GM19023 (cell line): Measurements from ENCODE around the gene NXPH2.

ENCODE experiments used
- ATAC-seq: cut with Tn5 transposase; IDR thresholded peaks from one replicate; pipeline ENCODE4 v1.9.1; 2021; ENCODE audit warnings: mild to moderate bottlenecking, moderate library complexity; ENCODE audit not compliant: unreplicated experiment

The NXPH2 gene

DNA sequence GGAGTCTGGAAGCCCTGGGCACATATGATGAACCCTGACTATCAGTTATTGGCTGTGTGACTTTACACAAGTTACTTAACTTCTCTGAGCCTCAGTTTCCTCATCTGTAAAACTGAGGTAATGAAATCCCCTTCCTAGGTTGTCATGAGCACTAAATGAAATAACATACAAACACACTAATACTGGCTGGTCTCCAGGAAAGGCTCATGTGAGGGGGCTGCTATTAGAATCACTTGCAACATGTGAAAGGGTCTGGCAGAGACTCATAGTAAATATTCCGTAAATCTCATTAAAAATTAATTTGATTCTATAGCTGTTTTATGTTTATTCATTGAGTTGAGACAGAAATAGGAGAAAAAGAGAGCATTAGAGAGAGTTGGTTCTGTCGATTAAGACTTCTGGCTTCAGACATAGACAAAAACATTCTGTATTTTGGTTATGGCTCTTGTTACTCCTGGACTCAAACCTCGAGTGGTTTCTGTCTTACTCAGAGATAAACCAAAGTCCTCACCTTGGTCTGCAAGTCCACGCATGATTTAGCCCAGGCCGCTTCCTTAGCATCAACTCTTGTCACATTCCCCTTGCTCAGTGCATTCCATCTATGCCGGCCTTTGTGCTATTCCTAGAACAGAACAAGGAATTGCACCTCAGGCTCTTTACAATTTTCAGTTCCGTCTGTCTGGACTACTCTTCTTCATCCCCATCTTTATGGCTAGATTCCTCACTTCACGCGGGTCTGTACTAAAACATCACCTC lies 139.1 kb downstream of the NXPH2 start:
- ATAC-seq = peak; percentile 69

GRCh38 chr2:138637686-138638085 lies 142.5 kb downstream of the NXPH2 start:
- ATAC-seq = no peak

DNA sequence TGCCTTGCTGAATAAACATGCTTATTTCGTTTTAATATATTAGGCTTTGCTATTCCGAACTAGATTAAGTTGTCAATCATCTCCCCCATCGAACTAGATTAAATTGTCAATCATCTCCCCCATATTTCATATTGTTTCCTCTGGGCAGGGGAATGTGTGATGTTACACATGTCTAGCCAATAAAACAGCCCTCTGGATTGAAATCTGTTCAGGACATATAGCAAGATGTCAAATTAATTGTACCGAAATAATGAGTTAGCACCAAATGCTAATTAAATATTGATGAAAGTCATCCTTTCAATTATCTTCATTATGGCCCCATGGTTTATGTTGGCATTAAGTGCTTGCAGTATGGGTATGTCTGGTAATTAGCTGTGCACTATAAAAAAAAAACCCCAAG lies 143.1 kb downstream of the NXPH2 start:
- ATAC-seq = no peak

DNA sequence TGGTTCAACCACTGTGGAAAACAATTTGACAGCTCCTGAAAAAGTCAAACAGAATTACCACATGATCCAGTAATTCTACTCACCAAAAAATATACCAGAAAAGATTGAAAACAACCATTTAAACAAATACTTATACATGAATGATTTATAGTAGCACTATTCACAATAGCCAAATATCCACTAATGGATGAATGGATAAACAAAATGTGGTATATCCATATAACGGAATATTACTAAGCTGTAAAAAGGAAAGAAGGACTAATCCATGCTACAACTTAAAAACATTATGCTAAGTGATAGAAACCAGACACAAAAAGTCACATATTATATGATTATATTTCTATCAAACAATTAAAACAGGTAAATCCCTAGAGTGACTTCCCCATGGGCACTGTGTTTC lies 147.1 kb downstream of the NXPH2 start:
- no peak for ATAC-seq

- no peak for ATAC-seq
Observed at GRCh38 chr2:138632066-138632620, 148.0 kb downstream of the NXPH2 start.

- no peak for ATAC-seq
Observed at GRCh38 chr2:138630164-138630563, 150.0 kb downstream of the NXPH2 start.

DNA sequence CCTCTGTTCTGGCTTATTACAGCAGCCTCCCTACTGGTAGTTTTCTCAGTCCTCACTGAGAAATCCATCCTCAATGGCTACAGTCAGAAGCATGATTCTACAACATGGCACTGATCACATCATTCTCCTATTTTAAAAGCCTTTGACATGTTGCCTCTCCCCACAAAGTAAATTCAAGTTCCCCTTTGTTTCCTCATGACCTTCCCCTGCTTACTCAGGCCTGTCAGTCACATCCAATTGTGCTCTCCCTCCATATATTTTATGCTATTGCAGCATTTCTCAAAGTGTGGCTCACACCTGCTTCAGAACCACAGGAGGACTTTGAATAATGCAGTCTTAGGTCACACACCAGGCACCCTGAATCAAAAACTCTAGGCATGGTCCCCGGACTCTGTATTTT lies 154.0 kb downstream of the NXPH2 start:
- ATAC-seq = no peak

DNA sequence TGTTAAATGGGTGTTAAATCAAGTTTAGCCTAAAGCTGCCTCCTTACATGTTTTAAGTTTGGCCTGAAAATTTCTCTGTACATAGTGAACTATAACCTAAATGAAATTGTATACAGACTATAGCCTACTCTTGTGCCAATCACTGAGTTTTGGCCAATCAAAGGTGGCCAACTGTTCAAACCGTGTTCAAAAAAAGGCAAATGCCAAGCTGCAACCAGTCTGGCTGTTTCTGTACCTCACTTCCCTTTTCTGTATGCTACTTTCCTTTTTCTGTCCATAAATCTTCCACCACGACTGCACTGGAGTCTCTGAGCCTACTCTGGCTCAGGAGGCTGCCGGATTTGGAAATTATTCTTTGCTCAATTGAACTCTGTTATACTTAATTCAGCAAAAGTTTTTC lies 157.6 kb downstream of the NXPH2 start:
- ATAC-seq = no peak

- no peak for ATAC-seq
Observed at GRCh38 chr2:138621139-138621538, 159.1 kb downstream of the NXPH2 start.

DNA sequence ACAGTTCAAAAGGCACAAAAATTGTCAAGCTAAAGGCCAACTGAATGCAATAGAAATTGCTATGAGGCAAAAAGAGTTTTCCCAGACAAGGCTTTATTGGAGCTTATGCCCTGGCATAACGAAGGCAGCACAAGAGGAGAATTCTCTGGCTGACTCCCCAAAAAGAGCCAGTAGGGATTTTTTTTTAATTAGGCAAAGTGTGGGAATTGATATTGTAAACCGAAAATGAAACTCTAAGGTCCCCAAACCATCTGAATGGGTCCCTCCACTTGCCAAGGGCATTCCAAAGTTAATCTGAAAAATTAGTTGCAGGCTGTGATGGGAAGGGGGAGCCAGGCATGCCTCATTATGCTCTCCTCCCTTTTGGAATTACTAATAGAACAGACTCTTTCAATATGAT lies 159.8 kb downstream of the NXPH2 start:
- no peak for ATAC-seq
